GM21423 (cell line): ENCODE results near the gene SLC35B1.
"Not testable (repeated sequence)": the region's sequence is repeated elsewhere in the genome, so short reads cannot be mapped to it uniquely, and the experiment has no call there.

Source experiments
- ATAC-seq: cut with Tn5 transposase; IDR thresholded peaks from one replicate; pipeline ENCODE4 v1.9.1; 2021; ENCODE audit warnings: mild to moderate bottlenecking, moderate library complexity; ENCODE audit not compliant: unreplicated experiment

SLC35B1 gene

GRCh38 chr17:49673679-49674078 is 34.1 kb downstream of the SLC35B1 start:
- ATAC-seq = not testable (repeated sequence)

DNA sequence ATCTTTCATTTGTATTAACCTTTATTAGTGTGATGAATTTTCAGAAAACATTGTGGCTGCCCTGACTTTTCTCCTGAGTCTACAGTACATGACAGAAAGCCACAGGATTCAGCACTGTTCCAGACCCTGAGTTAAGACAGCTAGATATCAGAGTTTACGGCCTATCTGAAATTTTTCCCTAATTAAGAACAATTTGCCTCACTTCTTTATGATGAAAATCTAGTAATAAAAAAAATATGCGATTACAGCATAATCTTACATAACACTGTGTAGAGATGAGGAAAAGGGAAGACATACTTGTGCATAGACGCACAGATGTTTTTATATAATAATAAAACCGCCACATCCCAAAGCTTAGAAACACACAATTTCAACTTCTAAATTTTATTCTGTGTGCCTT is 37.1 kb downstream of the SLC35B1 start:
- ATAC-seq = no peak

DNA sequence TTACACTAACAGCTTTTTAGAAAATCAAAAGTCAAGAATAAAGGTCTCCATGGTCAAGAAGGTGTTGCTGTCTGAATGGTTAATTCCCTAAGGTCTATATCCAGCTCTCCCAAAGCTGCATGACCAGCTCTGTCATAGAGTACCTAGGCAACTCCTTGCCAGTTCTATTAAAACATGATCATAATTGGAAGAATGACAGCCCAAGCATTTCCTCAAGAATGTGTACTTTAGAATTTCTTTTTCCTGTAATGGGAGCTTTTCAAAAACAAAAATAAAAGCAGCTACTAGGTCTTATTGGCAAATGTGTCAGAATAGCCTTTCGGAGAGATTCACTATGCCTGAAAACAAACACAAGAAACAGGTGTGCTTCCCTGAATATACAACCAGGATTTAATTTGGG is 37.8 kb downstream of the SLC35B1 start:
- no peak for ATAC-seq

- no peak for ATAC-seq
Measured at GRCh38 chr17:49667854-49668253, 39.9 kb downstream of the SLC35B1 start.

GRCh38 chr17:49664706-49665211 is 43.0 kb downstream of the SLC35B1 start:
- ATAC-seq = no peak

- no peak for ATAC-seq
Measured at GRCh38 chr17:49659661-49660382, 47.9 kb downstream of the SLC35B1 start.

DNA sequence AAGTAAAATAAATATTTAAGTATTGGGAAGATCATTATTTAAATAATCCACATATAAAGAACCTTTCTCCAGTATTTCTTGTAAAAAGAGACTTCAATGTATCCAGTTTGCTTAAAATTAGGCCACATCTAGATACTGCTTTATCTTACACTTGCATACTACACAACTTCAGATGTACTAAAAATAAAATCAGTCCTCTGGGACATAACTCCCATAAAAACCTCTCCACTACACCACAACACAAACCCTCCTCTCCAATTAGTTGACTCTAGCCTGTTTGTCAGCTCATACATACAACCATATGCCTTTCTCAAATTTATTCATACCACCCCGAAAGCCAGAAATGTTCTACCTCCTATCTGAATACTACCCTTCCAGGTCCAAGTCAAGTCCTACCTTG is 51.5 kb downstream of the SLC35B1 start:
- ATAC-seq = no peak
